Stimulated activated CD8-positive, alpha-beta memory T cell treated with anti-CD3 and anti-CD28 coated beads, Interleukin-2, amount 100 ng/mL, for 48 hours (primary cell): ENCODE measurements around the gene NFIA.

Source experiments
- DNase-seq, 2 donors: peaks; one replicate each; pipeline ENCODE4 v3.0.0-alpha.2; 2020; ENCODE audit warnings: low read depth in 2 of 2

The NFIA gene

DNA sequence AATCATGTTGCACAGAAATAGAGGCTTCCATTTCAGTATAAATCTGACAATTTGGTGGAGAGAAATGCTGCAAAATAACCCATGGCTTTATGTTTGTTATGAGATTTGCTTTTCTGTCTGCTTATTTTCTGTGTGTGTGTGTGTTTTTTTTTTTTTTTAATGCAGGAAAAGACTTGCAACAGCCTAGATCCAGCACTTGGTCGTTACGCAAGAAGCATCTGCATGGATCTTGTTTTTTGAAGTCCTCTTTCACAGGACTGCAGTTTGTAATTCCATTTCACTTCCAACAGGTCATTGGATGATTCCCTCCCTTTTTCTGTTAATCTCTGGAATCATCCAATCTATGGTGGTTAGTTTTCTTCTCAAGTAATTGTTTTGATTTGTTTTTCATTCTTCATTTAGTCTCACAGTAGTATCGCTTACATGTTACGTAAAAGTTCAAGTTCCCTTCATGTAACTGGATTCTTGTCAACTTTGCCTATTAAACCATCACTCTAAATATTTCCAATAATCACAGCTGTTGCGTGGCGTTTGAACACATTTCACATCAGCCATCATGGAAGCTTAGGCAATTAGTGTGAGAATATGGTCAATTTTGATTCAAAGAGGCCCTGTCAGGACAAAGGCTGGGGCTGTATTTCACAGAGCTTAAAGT lies 312.9 kb downstream of the NFIA start:
- DNase-seq = no peak

DNA sequence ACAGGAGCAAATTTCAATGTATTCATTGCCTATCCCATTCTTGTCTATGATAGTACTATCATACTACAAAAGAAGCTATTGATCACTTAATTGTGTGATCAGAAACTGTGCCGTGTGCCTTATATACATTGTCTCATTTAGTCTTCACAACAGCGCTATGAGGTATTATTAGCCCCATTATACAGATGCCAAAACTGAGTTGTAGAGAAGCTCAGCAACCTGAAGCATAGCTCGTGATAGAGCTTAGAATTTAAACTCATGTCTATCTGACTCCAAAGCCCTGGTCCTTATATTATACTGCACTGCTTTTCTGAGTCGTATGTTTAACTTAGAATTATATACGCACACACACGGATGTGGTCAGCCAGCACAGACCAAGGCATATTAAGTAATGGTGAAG lies 315.1 kb downstream of the NFIA start:
- DNase-seq = no peak

DNA sequence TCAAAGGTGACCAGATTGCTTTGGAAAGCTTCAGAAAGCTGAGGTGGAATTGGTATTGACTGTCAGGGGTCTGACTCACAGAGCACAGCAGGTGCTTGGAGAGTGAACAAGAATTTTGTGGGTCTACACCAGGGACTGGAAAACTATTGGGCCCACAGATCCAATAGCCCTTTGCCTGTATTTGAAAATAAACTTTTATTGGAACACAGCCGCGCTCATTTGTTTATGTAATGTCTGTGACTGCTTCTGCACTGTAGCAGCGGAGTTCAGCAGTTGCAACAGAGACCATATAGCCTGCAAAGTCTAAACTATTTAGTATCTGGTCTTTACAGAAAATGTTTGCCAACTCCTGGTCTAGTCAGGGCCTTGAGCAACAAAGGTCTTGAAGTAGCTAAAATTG lies 315.6 kb downstream of the NFIA start:
- DNase-seq = no peak

DNA sequence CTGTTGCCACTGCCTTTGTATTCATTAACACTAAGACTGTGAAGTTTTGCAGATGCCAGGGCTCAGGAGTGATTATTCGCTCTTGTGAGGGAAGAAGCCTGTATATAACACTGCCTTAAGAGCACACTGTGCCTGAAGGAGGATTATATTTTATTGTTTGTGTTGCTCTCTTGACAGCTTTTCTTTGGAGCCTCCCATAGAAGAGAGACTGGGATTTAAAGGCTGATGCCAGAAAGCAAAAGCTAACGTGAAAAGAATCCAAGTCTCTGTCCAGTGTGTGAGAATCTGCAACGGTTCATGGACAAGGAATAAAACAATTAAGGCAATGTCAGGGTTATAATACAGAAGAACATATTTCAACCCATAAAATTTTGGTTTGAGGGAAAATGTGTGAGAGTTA lies 316.8 kb downstream of the NFIA start:
- no peak for DNase-seq

DNA sequence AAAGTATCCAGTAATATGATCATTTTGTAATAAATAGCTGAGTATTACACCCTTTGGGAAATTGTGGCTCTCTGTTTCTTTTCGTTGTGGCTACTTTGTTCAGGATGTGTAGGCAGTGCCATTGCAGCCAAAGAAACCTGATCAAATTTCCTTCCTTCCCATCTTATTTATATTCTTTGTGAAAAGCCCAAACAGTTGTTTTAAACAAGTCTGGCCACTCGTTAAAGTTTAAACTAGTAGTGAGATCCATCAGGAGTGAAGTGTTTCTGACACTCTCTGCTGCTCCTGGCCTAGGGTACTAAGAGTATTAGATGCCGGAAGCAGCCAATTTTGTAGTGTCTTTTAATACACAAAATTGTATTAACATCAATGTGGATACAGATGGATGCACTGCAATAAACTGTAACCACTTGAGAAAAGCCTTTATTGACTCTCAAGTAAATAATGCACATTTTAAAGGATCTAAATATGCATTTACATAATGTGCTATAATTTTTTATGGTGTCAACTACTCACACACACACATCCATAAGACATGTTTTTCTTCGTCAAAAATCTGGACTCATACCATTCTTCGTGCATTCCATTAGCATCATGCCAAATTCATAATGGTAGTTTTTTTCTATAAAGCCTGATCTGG lies 317.9 kb downstream of the NFIA start:
- no peak for DNase-seq

DNA sequence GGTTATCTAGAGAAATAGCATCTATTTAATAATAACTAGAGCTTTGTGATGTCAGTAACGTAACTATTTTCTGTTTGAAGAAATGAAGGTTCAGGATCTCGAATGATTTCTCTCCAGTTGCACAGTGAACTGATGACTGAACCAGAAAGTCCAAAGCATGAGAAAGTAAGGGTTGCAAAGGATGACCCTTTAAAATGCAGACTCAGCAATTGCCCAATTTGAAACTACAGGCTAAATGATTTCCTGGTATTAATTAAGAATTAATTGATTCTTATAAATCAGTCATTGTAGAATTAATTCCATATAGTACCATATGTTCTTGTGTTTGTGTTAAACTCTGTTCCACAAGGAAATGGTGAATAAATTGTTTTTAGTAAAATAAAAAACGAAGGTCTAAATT lies 318.6 kb downstream of the NFIA start:
- no peak for DNase-seq

DNA sequence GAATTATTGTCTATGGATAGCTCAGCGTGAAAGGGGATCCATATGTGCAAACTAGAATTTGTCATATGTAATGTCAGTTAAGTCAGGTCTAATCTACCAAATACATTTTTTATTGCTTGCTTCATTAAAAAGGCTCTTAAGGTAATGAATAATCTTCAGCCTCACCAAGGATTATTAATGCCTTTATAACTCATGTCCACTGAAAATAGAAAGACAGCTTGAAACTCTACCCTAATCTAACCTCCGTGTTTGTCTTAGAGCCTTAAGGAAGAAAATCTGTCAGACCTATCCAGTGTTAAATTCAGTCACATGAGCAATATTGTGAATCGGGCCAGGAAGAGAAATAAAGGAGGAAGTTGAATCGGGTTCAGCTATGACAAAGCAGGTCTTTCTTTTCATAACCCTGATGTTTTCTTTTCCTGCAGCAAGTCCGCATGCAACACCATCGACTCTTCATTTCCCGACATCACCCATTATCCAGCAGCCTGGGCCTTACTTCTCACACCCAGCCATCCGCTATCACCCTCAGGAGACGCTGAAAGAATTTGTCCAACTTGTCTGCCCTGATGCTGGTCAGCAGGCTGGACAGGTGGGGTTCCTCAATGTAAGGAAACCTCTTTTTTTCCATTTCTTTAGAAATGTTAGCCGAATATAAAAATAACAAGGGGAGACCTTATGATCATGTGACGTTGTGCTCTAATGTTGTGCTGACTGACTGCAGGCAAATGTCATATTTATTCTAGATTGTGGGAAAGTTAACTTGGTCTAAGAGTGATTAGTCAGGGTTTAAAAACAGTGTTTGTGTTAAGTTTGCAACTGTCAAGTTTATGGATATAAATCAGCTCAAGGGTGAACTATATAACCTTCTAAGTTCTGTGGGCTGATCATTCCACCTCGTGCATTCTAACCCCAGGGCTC lies 321.6 kb downstream of the NFIA start:
- no peak for DNase-seq

DNA sequence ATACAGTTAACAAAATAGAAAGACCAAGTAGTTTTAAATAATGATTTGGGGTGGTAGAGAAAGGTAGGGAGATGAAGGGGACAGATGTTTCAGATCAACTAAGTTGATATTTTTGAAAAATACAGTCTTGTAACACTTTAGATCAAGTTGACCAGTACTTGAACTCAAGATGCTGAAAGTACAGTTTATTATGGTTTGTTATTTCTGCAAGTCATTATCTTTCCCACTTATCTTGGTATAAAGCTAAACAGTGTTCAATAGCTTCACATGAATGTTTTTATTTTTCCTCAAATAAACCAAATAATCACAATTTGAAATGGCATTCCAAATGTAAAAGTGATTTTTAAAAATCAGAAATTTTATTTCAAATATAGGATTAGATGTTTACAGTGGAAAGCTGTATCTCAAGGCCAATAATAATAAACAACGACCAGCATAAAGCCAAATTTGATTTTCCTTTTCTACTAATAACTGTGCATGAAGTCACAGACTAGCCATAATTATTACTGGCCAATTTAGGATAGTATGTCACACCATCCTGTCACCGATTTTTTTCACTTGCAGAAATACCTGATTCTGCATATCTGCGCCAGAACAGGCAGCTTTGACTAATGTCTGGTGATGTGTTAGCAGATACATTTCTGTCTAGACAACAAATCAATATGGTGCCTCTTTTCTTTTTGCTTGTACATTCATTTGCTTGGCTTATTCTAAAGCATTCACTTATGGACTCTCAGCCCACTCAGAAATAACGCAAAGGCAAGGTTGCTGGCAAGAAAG lies 322.4 kb downstream of the NFIA start:
- no peak for DNase-seq

DNA sequence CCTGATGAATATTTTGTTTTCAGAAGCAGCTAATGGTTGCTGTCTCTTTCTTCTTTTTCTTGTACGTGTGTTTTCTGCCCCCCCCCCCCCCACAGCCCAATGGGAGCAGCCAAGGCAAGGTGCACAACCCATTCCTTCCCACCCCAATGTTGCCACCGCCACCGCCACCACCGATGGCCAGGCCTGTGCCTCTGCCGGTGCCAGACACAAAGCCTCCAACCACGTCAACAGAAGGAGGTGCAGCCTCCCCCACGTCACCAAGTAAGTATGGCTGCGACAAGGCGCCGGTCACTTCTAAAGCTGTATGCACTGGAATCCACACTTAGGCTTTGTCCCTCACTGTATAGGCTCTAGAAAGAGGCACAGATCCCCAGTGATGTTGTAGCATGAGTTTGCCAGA lies 324.1 kb downstream of the NFIA start:
- DNase-seq = no peak

DNA sequence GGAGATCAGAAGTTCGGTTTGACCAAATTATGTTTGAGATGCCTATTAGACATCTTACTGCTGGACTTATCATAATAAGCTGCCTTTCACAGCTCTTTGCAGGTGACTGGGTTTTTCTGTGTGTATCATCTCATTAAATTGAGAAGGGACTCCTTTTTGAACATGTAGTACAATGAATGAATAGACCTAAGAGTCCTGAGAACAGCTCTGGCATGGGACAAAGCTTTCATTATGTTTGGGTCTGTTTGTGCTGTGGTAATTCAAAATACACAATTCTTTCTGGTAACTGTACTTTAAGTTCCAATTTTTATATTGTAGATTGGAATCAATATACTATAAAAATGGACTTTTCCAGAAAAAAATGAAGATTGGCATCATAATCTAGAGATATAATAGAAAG lies 330.2 kb downstream of the NFIA start:
- no peak for DNase-seq

DNA sequence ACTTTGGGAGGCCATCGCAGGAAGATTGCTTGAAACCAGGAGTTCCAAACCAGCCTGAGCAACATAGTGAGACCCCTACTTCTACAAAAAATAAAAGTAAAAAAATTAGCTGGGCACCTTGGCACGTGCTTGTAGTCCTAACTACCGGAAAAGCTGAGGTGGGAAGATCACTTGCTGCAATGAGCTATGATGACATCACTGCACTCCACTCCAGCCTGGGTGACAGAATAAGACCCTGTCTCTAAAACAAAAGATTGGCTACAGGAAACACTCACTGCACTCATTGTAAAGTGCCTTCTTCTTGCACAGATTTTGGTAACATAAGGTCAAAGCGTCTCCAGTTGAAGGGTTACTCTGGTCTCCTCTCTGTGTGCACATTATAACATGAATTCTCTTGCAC lies 336.8 kb downstream of the NFIA start:
- no peak for DNase-seq

DNA sequence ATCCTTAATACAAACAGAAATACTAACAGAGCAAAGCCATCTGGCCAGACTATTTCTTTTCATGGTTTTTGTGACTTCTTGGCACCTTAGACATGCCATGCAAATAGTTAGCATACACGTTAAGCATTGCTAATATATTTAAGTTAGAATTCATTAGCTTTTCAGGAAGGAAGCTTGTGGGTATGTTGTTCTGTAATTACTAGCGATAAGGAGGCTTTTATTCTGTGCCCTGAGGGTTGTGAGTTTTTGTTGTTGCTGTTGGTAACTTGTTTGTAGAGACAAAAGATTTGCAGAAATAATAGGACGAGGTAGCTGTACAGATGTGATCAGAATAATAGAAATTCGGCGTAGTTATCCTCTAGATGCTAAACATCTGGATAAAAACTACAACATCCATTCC lies 337.3 kb downstream of the NFIA start:
- DNase-seq = no peak

DNA sequence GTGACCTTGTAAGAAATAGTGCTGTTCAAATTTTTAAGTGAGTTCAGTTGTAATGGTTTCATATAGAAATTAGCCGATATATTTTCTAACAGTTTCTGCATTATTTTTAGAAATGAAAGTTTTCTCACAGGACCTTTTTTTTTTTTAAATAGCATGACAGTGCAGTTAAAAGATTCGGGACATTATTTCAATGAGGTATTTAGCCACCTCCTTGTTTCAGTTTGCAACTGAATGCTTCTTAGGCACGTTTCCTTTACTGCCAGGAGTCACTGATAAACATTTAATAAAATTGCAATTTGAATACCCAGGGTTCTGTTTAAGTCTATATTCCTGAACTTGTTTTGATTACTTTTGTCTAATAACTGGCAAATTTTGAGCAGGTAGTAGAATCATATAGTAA lies 337.9 kb downstream of the NFIA start:
- no peak for DNase-seq

DNA sequence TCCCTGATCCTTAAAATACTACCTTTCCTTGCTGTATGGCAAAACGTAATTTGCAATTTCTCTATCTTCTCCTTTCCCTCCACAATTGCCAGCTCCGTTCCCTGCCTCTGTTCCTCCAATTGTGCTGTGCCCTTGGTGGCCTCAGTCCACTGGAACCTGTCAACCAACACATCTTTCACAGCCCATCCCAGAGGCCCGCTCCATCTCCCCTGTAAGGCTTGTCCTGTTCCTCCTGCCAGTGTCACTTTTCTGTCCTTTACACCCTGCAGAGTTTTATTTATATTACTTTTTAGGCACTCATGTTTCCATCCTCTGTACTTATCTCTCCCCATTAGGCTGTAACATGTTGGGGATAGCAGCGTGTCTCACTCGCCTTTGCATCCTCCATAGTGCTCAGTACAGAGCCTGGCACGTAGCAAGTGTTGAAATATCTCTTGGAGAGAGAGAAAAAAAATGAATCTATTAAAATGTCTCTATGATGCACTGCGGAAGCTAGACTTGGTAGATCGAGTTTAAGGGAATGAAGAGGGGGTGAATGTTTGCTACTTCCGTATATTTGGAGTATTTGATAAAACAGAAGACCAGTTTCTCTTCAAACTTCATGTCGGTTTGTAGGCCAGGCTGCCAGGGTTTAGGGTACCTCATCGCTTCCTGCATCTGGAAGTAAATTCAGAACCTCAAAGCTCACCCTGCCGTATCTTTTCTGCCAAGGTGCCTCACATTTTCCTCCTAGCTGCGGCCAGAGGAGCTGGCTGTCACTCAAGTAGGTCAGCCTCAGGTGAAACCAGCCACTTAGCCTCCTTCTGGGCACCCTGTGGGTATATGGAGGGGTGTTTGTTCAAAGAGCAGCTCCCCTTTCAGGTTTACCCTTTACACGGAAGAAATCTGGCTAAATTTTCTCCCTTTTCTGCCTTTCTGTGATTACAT lies 338.8 kb downstream of the NFIA start:
- no peak for DNase-seq

DNA sequence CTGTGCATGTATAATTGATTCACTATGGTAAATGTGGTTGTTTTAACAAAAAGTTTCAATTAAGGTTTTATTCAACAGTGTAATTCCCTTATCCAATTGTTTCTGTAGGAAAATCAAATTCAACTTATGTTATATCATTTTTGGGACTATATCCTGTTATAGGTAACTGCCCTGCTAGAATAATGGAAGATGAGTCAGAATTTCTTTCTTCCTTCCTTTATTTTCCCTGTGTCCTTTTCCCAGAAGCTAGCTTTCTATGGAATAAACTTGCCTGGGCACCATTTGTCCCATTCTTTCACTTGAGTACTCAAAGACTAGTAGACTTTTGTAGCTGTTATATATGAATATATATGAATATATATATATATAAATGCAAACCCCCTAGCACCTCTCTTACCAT lies 341.3 kb downstream of the NFIA start:
- DNase-seq = no peak

DNA sequence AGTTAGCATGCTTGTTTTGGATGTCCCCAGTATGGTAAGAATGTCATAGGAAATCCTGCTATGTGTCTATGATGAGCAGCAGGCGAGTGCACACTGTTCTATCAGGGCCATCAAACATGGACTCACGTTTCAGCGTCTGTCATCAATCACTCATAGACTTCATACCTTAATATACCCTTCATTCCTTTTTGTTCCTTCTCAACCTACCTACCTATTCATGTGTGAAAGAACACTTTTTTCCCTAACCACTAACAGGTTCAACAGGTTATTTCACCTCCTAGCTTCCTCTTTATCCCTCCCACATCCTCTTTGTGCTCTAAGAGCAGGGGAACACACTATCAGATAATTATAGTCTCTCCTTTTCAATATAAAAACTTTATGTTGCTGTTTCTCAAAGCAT lies 342.0 kb downstream of the NFIA start:
- no peak for DNase-seq

DNA sequence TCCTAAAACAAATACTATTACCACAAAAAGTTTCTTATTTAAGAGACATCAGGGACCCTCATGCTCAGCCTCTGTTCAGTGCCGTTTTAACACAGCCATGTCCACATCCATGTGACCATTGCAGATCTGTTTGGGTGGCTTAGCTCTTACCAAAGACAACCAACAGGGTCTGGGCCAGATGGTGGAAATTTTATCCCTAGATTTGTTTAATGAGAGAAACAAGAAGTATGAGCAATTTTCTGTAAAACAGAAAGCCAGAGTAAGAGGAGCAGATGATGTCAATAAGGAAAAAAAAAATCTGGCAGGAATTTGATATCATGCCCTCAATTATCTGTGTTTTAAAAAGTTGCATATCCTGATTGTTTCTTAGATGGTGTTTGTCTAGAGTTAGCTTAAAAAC lies 342.7 kb downstream of the NFIA start:
- DNase-seq = no peak

DNA sequence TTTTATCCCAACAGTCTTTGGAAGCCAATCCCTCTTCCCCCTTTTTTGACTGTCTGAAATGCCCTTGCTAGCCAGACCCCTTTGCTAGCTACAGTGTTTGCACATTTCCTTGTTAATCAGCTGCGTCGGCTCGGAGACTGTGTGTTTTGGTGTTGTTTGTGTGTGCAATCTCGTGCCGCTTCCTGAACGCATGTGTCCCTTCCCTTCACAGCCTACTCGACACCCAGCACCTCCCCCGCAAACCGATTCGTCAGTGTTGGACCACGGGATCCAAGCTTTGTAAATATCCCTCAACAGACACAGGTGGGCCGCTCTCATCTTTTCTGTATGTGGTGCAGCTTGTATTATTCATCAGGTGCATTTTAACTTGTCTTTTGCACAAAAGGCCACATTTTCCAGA lies 343.9 kb downstream of the NFIA start:
- DNase-seq = no peak

DNA sequence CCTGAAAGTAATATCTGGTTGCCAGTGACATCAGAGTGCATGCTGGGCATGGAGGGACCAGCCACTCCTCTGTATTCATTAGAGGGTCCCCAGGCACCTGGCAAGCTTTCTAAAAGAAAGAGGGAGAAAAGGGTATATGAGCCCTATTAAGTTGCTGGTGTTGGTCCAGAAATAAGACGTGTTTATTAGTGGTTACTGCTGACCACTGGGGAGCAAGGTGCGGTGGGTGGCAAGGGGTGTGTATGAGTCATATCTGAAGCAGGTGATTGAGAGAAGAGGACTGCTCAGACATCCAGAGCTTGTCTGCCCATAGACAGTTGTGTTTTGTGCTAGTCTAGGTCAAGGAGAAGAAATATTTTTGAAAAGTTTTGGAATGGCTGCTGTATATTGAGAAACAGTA lies 344.5 kb downstream of the NFIA start:
- DNase-seq = no peak

DNA sequence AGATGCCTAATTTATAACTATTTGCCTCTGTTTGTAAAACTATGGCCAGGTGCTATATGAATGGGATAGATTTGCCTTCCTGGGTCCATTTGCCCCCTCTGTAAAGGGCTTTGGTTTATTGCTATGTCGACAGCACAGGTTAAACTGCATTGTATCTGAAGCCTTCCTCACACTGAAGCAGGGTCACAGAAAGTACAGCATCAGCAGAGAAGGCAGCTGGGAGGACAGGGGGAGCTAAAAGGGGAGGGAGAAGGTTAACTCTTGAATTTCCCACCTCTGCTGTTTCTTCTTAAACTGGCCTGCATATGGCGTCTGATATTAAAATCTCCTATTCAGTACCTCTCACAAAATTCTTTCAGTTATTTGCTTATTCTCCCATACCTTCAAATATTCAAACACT lies 345.1 kb downstream of the NFIA start:
- no peak for DNase-seq

DNA sequence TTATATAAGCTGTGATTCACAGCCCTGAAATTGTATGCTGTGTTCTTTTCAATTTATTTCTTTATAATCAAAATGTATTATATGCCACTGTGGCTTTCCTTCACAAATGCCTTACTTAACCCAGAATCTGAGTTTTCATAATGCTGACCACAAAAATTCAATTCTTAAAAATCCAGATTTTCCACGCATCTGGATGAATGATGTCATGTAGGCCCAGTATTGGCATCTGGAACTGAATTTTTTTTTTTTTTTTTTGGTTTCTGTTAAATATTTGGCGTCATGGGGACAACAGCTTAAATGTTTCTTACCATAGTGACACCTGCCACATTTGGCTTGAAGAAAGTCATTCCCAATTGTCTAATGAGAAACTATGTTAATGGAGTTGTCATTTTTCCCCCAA lies 345.8 kb downstream of the NFIA start:
- DNase-seq = no peak
